Measurements from ENCODE around the gene MTUS2.

GRCh38 chr13:29020314-29020713 is 200.2 kb downstream of the MTUS2 start:
- TF ChIP-seq CTCF (IDR thresholded peaks at IDR 0.05) (no peak), POLR2A (IDR thresholded peaks at IDR 0.05) (no peak)

Measured in body of pancreas (tissue), 4 donors.